K562 (cell line): ENCODE measurements around the gene CRTC3.

Source experiments
- EP300 ChIP-seq: IDR thresholded peaks from 2 replicates; pipeline ENCODE4 v1.6.1; 2012; ENCODE audit warnings: low read length, improper control_type of control experiment
- STAT5A ChIP-seq: IDR thresholded peaks from 2 replicates; pipeline ENCODE4 v1.6.1; 2012; ENCODE audit warnings: low read length, inconsistent platforms, borderline replicate concordance
- ZBTB17 ChIP-seq: fragments of 450-650 bp; formaldehyde crosslinking; IDR thresholded peaks from 2 replicates; pipeline ENCODE4 v1.4.0; 2020; ENCODE audit warnings: mild to moderate bottlenecking
- ZNF232 ChIP-seq: sonication (generic); formaldehyde crosslinking; IDR thresholded peaks from 2 replicates; pipeline ENCODE4 v1.8.0; 2022; ENCODE audit warnings: mild to moderate bottlenecking, missing genetic modification reagents
- ZNF282 ChIP-seq: sonication (generic); formaldehyde crosslinking; IDR thresholded peaks from 2 replicates; pipeline ENCODE4 v1.8.1; 2023; ENCODE audit warnings: missing genetic modification reagents
- TF ChIP-seq, protein P1 (sequence below), 2 experiments: fragments of 450-650 bp; formaldehyde crosslinking in 1 of 2; IDR thresholded peaks; 2 replicates each; pipeline versions ENCODE4 v1.4.0 to v1.6.1; 2014 to 2020; ENCODE audit warnings: mild to moderate bottlenecking in 2 of 2, borderline replicate concordance in 1 of 2, low read depth in 1 of 2
- TF ChIP-seq, protein P2 (sequence below): fragments of 450-650 bp; IDR thresholded peaks from 2 replicates; pipeline ENCODE4 v1.7.1; 2018; ENCODE audit warnings: mild to moderate bottlenecking, low read depth; ENCODE audit not compliant: partially characterized antibody
- TF ChIP-seq, protein P3 (sequence below): fragments of 450-650 bp; formaldehyde crosslinking; IDR thresholded peaks from 2 replicates; pipeline ENCODE4 v1.4.0; 2022; ENCODE audit warnings: mild to moderate bottlenecking, moderate library complexity

DNA sequence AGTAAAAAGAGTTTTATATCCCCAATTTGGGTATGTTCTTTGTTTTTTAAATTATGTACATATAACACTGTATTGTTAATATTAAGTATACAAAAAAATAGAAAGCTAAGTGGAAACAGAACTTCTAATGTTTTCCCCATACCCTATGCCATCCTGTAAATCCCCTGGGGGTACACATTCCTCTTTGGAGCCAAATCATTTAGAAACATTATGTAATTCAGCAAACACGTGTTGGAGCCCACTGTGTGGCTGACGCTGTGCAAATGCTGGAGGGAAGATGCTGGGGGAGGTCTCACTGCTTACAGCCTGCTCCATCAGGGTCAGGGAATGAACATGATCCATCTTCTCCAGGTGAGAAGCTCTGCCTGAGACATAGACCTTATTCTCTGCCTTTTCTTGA, 52.8 kb downstream of the CRTC3 start:
- no peak for TF ChIP-seq ZBTB17 (CRISPR knock-in tag)
- TF ChIP-seq ZNF232 (CRISPR knock-in tag): no peak
- no peak for TF ChIP-seq STAT5A
- TF ChIP-seq, protein P1, sequence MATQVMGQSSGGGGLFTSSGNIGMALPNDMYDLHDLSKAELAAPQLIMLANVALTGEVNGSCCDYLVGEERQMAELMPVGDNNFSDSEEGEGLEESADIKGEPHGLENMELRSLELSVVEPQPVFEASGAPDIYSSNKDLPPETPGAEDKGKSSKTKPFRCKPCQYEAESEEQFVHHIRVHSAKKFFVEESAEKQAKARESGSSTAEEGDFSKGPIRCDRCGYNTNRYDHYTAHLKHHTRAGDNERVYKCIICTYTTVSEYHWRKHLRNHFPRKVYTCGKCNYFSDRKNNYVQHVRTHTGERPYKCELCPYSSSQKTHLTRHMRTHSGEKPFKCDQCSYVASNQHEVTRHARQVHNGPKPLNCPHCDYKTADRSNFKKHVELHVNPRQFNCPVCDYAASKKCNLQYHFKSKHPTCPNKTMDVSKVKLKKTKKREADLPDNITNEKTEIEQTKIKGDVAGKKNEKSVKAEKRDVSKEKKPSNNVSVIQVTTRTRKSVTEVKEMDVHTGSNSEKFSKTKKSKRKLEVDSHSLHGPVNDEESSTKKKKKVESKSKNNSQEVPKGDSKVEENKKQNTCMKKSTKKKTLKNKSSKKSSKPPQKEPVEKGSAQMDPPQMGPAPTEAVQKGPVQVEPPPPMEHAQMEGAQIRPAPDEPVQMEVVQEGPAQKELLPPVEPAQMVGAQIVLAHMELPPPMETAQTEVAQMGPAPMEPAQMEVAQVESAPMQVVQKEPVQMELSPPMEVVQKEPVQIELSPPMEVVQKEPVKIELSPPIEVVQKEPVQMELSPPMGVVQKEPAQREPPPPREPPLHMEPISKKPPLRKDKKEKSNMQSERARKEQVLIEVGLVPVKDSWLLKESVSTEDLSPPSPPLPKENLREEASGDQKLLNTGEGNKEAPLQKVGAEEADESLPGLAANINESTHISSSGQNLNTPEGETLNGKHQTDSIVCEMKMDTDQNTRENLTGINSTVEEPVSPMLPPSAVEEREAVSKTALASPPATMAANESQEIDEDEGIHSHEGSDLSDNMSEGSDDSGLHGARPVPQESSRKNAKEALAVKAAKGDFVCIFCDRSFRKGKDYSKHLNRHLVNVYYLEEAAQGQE (IDR thresholded peaks at IDR 0.05; ENCODE audit: borderline replicate concordance): no peak
- TF ChIP-seq, protein P1 (CRISPR knock-in tag; IDR thresholded peaks at IDR 0.05; ENCODE audit: low read depth): no peak
- TF ChIP-seq, protein P2, sequence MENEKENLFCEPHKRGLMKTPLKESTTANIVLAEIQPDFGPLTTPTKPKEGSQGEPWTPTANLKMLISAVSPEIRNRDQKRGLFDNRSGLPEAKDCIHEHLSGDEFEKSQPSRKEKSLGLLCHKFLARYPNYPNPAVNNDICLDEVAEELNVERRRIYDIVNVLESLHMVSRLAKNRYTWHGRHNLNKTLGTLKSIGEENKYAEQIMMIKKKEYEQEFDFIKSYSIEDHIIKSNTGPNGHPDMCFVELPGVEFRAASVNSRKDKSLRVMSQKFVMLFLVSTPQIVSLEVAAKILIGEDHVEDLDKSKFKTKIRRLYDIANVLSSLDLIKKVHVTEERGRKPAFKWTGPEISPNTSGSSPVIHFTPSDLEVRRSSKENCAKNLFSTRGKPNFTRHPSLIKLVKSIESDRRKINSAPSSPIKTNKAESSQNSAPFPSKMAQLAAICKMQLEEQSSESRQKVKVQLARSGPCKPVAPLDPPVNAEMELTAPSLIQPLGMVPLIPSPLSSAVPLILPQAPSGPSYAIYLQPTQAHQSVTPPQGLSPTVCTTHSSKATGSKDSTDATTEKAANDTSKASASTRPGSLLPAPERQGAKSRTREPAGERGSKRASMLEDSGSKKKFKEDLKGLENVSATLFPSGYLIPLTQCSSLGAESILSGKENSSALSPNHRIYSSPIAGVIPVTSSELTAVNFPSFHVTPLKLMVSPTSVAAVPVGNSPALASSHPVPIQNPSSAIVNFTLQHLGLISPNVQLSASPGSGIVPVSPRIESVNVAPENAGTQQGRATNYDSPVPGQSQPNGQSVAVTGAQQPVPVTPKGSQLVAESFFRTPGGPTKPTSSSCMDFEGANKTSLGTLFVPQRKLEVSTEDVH: no peak
- TF ChIP-seq EP300: no peak
- TF ChIP-seq ZNF282 (CRISPR knock-in tag): no peak
- TF ChIP-seq, protein P3, sequence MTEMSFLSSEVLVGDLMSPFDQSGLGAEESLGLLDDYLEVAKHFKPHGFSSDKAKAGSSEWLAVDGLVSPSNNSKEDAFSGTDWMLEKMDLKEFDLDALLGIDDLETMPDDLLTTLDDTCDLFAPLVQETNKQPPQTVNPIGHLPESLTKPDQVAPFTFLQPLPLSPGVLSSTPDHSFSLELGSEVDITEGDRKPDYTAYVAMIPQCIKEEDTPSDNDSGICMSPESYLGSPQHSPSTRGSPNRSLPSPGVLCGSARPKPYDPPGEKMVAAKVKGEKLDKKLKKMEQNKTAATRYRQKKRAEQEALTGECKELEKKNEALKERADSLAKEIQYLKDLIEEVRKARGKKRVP (CRISPR knock-in tag): no peak
